Measurements from ENCODE around the gene COL25A1. TPM values are rescaled to one million over a fixed set of nuclear protein-coding genes. Genes with fewer than 3 reads are reported as not detected.
"Not testable (repeated sequence)": the region's sequence is repeated elsewhere in the genome, so short reads cannot be mapped to it uniquely, and the experiment has no call there.

COL25A1 gene
- total RNA-seq, 1 donor from 2014 or later = 14.1 TPM

- peak; percentile 37 for DNase-seq
These were observed 291.9 kb downstream of the COL25A1 start for GRCh38 chr4:109010521-109010920.

- peak; percentile 80 for DNase-seq
These were observed 292.5 kb downstream of the COL25A1 start for GRCh38 chr4:109009909-109010308.

GRCh38 chr4:109007976-109008375 lies 294.5 kb downstream of the COL25A1 start:
- DNase-seq = no peak

- DNase-seq = no peak
These were observed 296.9 kb downstream of the COL25A1 start for GRCh38 chr4:109005523-109005922.

GRCh38 chr4:109004418-109004817 lies 298.0 kb downstream of the COL25A1 start:
- DNase-seq = no peak

GRCh38 chr4:109003964-109004363 lies 298.5 kb downstream of the COL25A1 start:
- no peak for DNase-seq

GRCh38 chr4:108991551-108992328 lies 310.7 kb downstream of the COL25A1 start:
- no peak for DNase-seq

GRCh38 chr4:108988464-108989195 lies 313.8 kb downstream of the COL25A1 start:
- no peak for DNase-seq

- DNase-seq = not testable (repeated sequence)
These were observed 318.0 kb downstream of the COL25A1 start for GRCh38 chr4:108984495-108984894.

- DNase-seq = no peak
These were observed 319.9 kb downstream of the COL25A1 start for GRCh38 chr4:108982402-108983185.

GRCh38 chr4:108980455-108981239 lies 321.8 kb downstream of the COL25A1 start:
- peak; percentile 15 for DNase-seq

GRCh38 chr4:108979759-108980158 lies 322.7 kb downstream of the COL25A1 start:
- DNase-seq = no peak

- DNase-seq = no peak
These were observed 324.4 kb downstream of the COL25A1 start for GRCh38 chr4:108978066-108978465.

GRCh38 chr4:108972613-108973283 lies 329.7 kb downstream of the COL25A1 start:
- DNase-seq = peak; percentile 14

- DNase-seq = no peak
These were observed 331.0 kb downstream of the COL25A1 start for GRCh38 chr4:108971473-108971872.

GRCh38 chr4:108965472-108966076 lies 336.9 kb downstream of the COL25A1 start:
- DNase-seq = no peak

- peak; percentile 28 for DNase-seq
These were observed 337.4 kb downstream of the COL25A1 start for GRCh38 chr4:108965016-108965415.

- no peak for DNase-seq
These were observed 338.5 kb downstream of the COL25A1 start for GRCh38 chr4:108963910-108964309.

GRCh38 chr4:108959491-108959890 lies 343.0 kb downstream of the COL25A1 start:
- no peak for DNase-seq

- DNase-seq = no peak
These were observed 347.6 kb downstream of the COL25A1 start for GRCh38 chr4:108954880-108955279.

GRCh38 chr4:108953941-108954340 lies 348.5 kb downstream of the COL25A1 start:
- no peak for DNase-seq

Measured in tongue (tissue), 2 donors.